SU-DHL-6 (cell line): ENCODE measurements around the gene MAP2K6.

Experiments
- H2AFZ ChIP-seq: fragments of 200-600 bp; sonication (generic); 2 replicates; pipeline ENCODE4 v1.6.1; 2014; ENCODE audit warnings: low read depth, mild to moderate bottlenecking, moderate library complexity, mixed read lengths, antibody characterized with exemption, low read length; ENCODE audit not compliant: severe bottlenecking
- H3F3A ChIP-seq: fragments of 200-600 bp; shearing (Covaris generic); 2 replicates; pipeline ENCODE4 v1.6.0; 2016; ENCODE audit warnings: antibody characterized with exemption, mild to moderate bottlenecking; ENCODE audit not compliant: insufficient read depth
- H3K27ac ChIP-seq: fragments of 200-600 bp; sonication (generic); 2 replicates; pipeline ENCODE4 v1.5.1; 2016; ENCODE audit warnings: low read depth, mild to moderate bottlenecking, low read length, moderate library complexity, mixed read lengths
- H3K27me3 ChIP-seq: fragments of 200-600 bp; sonication (generic), shearing (Covaris generic); 2 replicates; pipeline ENCODE4 v1.6.0; 2014; ENCODE audit warnings: mild to moderate bottlenecking, low read length
- H3K36me3 ChIP-seq: fragments of 200-600 bp; sonication (generic); 2 replicates; pipeline ENCODE4 v1.6.1; 2014; ENCODE audit warnings: mild to moderate bottlenecking, low read length, mixed read lengths
- H3K4me2 ChIP-seq: fragments of 300-600, 200-600 bp; shearing (Covaris generic), sonication (generic); 2 replicates; pipeline ENCODE4 v1.6.0; 2014; ENCODE audit warnings: low read length, low read depth, mild to moderate bottlenecking; ENCODE audit not compliant: poor library complexity, severe bottlenecking
- H3K4me3 ChIP-seq: fragments of 200-600 bp; sonication (generic); 2 replicates; pipeline ENCODE4 v1.5.1; 2014; ENCODE audit warnings: antibody characterized with exemption, low read length, mild to moderate bottlenecking, mixed read lengths; ENCODE audit not compliant: insufficient read depth, poor library complexity, severe bottlenecking
- H3K79me2 ChIP-seq: fragments of 200-600 bp; sonication (generic); 2 replicates; pipeline ENCODE4 v1.6.1; 2014; ENCODE audit warnings: mild to moderate bottlenecking, low read length, moderate library complexity; ENCODE audit not compliant: insufficient read depth
- H3K9ac ChIP-seq: fragments of 200-600 bp; sonication (generic); 2 replicates; pipeline ENCODE4 v1.7.0; 2014; ENCODE audit warnings: mild to moderate bottlenecking, low read length
- H3K9me2 ChIP-seq: fragments of 200-600 bp; sonication (generic); replicated peaks from 2 replicates; pipeline ENCODE4 v1.6.1; 2014; ENCODE audit warnings: low read length; ENCODE audit not compliant: insufficient read depth
- H3K9me3 ChIP-seq: fragments of 200-600 bp; sonication (generic); 2 replicates; pipeline ENCODE4 v1.6.1; 2014; ENCODE audit warnings: low read length, mixed read lengths; ENCODE audit not compliant: insufficient read depth
- H4K20me1 ChIP-seq: fragments of 200-600 bp; sonication (generic); 2 replicates; pipeline ENCODE4 v1.6.1; 2014; ENCODE audit warnings: low read depth, mild to moderate bottlenecking, antibody characterized with exemption, low read length, moderate library complexity, mixed read lengths
- EZH2phosphoT487 ChIP-seq: fragments of 200-600 bp; sonication (generic), shearing (Covaris generic); conservative IDR thresholded peaks from 2 replicates; pipeline ENCODE4 v1.6.1; 2018; ENCODE audit warnings: mild to moderate bottlenecking, antibody characterized with exemption, low read length, moderate library complexity, mixed read lengths
- TF ChIP-seq, protein P1 (sequence below): fragments of 200-600 bp; sonication (generic); IDR thresholded peaks from one replicate; pipeline ENCODE4 v1.5.1; 2017; ENCODE audit warnings: antibody characterized with exemption, mild to moderate bottlenecking, low read length, moderate library complexity; ENCODE audit not compliant: insufficient read depth, poor library complexity, severe bottlenecking

Gene MAP2K6

DNA sequence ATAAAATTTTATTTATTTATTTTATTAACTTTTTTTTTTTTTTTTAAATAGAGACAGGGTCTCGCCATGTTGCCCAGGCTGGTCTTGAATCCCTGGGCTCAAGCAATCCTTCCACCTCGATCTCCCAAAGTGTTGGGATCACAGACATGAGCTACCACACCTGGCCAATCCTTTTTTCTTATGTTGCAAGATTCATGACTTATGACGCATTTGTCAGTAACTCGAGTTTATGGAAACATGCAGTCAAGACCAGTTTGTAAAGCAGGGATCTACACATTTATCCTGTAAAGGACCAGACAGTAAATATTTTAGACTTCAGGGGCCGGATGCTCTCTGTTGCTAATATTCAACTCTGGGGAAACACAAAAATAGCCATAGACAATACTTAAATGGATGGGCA, 9.4 kb upstream of the MAP2K6 start:
- Histone ChIP-seq H3F3A (no peaks in the 10 kb centered on the region), H3K4me3 (no peak overlapping the region), H3K9ac (no peak overlapping the region), H3K27me3 (no peaks in the 10 kb centered on the region), H3K79me2 (no peaks in the 10 kb centered on the region), H3K9me2 (no peaks in the 10 kb centered on the region), H2AFZ (no peak overlapping the region), H3K4me2 (no peak overlapping the region), H4K20me1 (no peaks in the 10 kb centered on the region), H3K36me3 (no peaks in the 10 kb centered on the region), H3K9me3 (no peaks in the 10 kb centered on the region), H3K27ac (no peak overlapping the region)
- TF ChIP-seq, protein P1, sequence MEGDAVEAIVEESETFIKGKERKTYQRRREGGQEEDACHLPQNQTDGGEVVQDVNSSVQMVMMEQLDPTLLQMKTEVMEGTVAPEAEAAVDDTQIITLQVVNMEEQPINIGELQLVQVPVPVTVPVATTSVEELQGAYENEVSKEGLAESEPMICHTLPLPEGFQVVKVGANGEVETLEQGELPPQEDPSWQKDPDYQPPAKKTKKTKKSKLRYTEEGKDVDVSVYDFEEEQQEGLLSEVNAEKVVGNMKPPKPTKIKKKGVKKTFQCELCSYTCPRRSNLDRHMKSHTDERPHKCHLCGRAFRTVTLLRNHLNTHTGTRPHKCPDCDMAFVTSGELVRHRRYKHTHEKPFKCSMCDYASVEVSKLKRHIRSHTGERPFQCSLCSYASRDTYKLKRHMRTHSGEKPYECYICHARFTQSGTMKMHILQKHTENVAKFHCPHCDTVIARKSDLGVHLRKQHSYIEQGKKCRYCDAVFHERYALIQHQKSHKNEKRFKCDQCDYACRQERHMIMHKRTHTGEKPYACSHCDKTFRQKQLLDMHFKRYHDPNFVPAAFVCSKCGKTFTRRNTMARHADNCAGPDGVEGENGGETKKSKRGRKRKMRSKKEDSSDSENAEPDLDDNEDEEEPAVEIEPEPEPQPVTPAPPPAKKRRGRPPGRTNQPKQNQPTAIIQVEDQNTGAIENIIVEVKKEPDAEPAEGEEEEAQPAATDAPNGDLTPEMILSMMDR: no peak
- TF ChIP-seq EZH2phosphoT487: no peak

DNA sequence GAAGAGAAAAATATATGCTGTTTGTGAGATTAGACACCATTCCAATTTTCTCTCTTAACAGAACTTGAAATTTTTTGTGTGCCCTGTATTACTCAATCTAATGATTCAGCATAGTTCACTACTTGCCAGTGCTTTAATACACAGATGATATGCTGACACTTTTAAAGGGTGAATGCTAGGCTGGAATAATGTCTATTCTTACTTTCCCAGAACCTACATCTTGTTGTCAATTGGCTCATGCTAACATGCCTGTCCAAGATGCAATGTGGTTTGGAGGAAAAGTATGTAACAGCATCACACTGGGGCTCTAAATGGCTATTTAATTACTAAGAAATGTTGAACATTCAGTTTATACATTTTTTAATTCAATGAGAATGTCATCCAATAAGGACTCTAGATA, 7.6 kb upstream of the MAP2K6 start:
- Histone ChIP-seq H3K27ac (no peak overlapping the region), H3K4me2 (no peak overlapping the region)

DNA sequence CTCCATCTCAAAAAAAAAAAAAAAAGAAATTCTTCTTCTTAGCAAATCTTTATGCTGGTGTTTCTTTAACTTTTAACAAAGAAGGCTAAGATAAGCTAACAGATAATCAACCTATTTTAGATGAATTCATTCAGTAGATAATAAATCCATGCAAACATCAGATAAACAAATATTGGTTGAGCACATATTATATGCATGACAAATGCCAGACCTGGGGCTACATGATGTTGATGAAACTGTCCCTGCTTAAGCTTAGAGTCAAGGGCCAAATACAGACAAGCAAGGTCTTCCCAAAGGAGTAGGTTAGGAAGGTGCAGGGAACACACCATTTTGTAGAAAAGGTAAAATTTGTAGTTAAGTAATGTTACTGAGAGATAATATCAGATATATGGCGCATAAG, 6.7 kb upstream of the MAP2K6 start:
- Histone ChIP-seq H3K4me2 (no peak overlapping the region), H3K27ac (no peak overlapping the region), H3K9me3 (no peaks in the 10 kb centered on the region), H3F3A (peaks cover under 1% of the 10 kb centered on the region; the same call in 1 of the 2 replicates), H3K36me3 (no peaks in the 10 kb centered on the region), H3K9me2 (no peaks in the 10 kb centered on the region), H3K79me2 (no peaks in the 10 kb centered on the region), H3K4me3 (no peak overlapping the region), H4K20me1 (no peaks in the 10 kb centered on the region), H2AFZ (no peak overlapping the region), H3K27me3 (no peaks in the 10 kb centered on the region), H3K9ac (no peak overlapping the region)
- no peak for TF ChIP-seq EZH2phosphoT487
- TF ChIP-seq, protein P1: no peak

More for the DNA sequence above, 7.6 kb upstream of the MAP2K6 start:
- no peaks in the 10 kb centered on the region for H3F3A ChIP-seq
- no peaks in the 10 kb centered on the region for H3K79me2 ChIP-seq
- TF ChIP-seq, protein P1: no peak
- TF ChIP-seq EZH2phosphoT487: no peak
- no peak overlapping the region for H3K9ac ChIP-seq
- H2AFZ ChIP-seq: no peak overlapping the region
- H3K36me3 ChIP-seq: no peaks in the 10 kb centered on the region
- H3K9me3 ChIP-seq: no peaks in the 10 kb centered on the region
- H3K9me2 ChIP-seq: no peaks in the 10 kb centered on the region
- H4K20me1 ChIP-seq: no peaks in the 10 kb centered on the region
- no peaks in the 10 kb centered on the region for H3K27me3 ChIP-seq
- no peak overlapping the region for H3K4me3 ChIP-seq

DNA sequence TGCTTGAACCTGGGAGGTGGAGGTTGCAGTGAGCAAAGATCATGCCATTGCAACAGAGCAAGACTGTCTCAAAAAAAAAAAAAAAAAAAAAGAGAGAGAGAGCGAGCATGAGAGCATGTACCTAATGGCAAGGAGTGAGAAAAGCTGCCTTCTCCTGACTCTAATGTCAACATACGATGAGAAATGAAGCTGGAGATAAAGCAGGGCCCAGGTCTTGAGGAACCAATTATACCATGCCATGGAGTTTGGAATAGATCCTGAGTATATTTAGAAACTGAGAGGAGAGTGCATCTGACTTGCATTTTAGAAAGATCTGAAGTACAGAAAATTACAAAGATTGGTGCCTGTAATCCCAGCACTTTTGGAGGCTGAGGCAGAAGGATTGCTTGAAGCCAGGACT, 3.8 kb upstream of the MAP2K6 start:
- H3K4me3 ChIP-seq: no peak overlapping the region
- no peaks in the 10 kb centered on the region for H4K20me1 ChIP-seq
- H2AFZ ChIP-seq: no peak overlapping the region
- no peaks in the 10 kb centered on the region for H3K9me3 ChIP-seq
- no peak overlapping the region for H3K4me2 ChIP-seq
- H3K27ac ChIP-seq: no peak overlapping the region
- no peaks in the 10 kb centered on the region for H3K36me3 ChIP-seq
- H3F3A ChIP-seq: peaks cover 12% of the 10 kb centered on the region; the same call in 1 of the 2 replicates
- TF ChIP-seq EZH2phosphoT487: no peak
- TF ChIP-seq, protein P1: no peak
- no peaks in the 10 kb centered on the region for H3K79me2 ChIP-seq
- H3K27me3 ChIP-seq: no peaks in the 10 kb centered on the region
- no peak overlapping the region for H3K9ac ChIP-seq
- H3K9me2 ChIP-seq: no peaks in the 10 kb centered on the region
